Tracheal epithelial cell (primary cell): ENCODE data around the gene CDHR3. TPM values are rescaled to one million over a fixed set of nuclear protein-coding genes. Genes with fewer than 3 reads are reported as not detected.

ENCODE experiments used
- total RNA-seq: library from RNA; depleted of rRNA; stranded (reverse); fragments of >200 nt; gene quantifications from 2 replicates; pipeline ENCODE4 v1.2.1, GENCODE V29; 2014

The CDHR3 gene, protein sequence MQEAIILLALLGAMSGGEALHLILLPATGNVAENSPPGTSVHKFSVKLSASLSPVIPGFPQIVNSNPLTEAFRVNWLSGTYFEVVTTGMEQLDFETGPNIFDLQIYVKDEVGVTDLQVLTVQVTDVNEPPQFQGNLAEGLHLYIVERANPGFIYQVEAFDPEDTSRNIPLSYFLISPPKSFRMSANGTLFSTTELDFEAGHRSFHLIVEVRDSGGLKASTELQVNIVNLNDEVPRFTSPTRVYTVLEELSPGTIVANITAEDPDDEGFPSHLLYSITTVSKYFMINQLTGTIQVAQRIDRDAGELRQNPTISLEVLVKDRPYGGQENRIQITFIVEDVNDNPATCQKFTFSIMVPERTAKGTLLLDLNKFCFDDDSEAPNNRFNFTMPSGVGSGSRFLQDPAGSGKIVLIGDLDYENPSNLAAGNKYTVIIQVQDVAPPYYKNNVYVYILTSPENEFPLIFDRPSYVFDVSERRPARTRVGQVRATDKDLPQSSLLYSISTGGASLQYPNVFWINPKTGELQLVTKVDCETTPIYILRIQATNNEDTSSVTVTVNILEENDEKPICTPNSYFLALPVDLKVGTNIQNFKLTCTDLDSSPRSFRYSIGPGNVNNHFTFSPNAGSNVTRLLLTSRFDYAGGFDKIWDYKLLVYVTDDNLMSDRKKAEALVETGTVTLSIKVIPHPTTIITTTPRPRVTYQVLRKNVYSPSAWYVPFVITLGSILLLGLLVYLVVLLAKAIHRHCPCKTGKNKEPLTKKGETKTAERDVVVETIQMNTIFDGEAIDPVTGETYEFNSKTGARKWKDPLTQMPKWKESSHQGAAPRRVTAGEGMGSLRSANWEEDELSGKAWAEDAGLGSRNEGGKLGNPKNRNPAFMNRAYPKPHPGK
- 0.48 and 3.2 TPM in 2 replicates for total RNA-seq

GRCh38 chr7:105963038-105963667, at the start of gene CDHR3:
Gene CDHR3, plus strand, starts transcription at chr7:105963264. Its CDS starts 55 bp downstream, at chr7:105963319.

Other genes with a start within 250 kb of the CDHR3 start
- gene ATXN7L1, start 86.7 kb upstream of the CDHR3 start, total RNA-seq, result 1.5 and 1.9 TPM in 2 replicates
- 70.4 and 143 TPM in 2 replicates for gene SYPL1, start 149.0 kb downstream of the CDHR3 start, total RNA-seq